Vagina (tissue), 2 donors: ENCODE data around the gene RXRG. TPM values are rescaled to one million over a fixed set of nuclear protein-coding genes. Genes with fewer than 3 reads are reported as not detected.

Source experiments
- DNase-seq, 2 donors: peaks; one replicate each; pipeline ENCODE4 v3.0.0-alpha.2; 2017; ENCODE audit errors: extremely low spot score in 2 of 2
- H3K27ac ChIP-seq: fragments of 200-600 bp; sonication (generic); one replicate; pipeline ENCODE4 v1.5.1; 2019
- H3K27me3 ChIP-seq: fragments of 200-600 bp; sonication (generic); one replicate; pipeline ENCODE4 v1.5.1; 2019
- H3K36me3 ChIP-seq, 2 donors: fragments of 200-600 bp; sonication (generic); one replicate each; pipeline ENCODE4 v1.5.1; 2017 to 2019
- H3K4me1 ChIP-seq: fragments of 200-600 bp; sonication (generic); one replicate; pipeline ENCODE4 v1.5.1; 2019
- H3K4me3 ChIP-seq, 2 donors: fragments of 200-600 bp; sonication (generic); 1 replicate in 1 of 2; 2 replicates in 1 of 2; pipeline ENCODE4 v1.5.1; 2016 to 2019
- H3K9me3 ChIP-seq: fragments of 200-600 bp; sonication (generic); one replicate; pipeline ENCODE4 v1.5.1; 2019
- CTCF ChIP-seq, 3 experiments: fragments of 450-650 bp in 2 of 3; fragments of 200-600 bp in 1 of 3; sonication (generic) in 1 of 3; IDR thresholded peaks; one replicate each; pipeline ENCODE4 v1.5.1; 2017 to 2019; ENCODE audit warnings: antibody characterized with exemption in 3 of 3, mild to moderate bottlenecking in 2 of 3, moderate library complexity in 2 of 3
- POLR2A ChIP-seq, 2 donors: fragments of 450-650 bp; IDR thresholded peaks; one replicate each; pipeline ENCODE4 v1.6.1; 2017; ENCODE audit warnings: antibody characterized with exemption in 2 of 2, mild to moderate bottlenecking in 2 of 2, moderate library complexity in 2 of 2
- POLR2AphosphoS5 ChIP-seq, 2 donors: sonication (generic); formaldehyde crosslinking; IDR thresholded peaks; one replicate each; pipeline ENCODE4 v1.9.0; 2017; ENCODE audit warnings: antibody characterized with exemption in 2 of 2, mild to moderate bottlenecking in 2 of 2, low read depth in 1 of 2; ENCODE audit not compliant: insufficient read depth in 1 of 2
- intact Hi-C: fragments of 100-400 bp; cut with DNase I; formaldehyde crosslinking; loops from one replicate; pipeline ENCODE4 v1.15.1; 2023
- total RNA-seq: library from RNA; depleted of rRNA; stranded (reverse); fragments of >200 nt; gene quantifications from one replicate; pipeline ENCODE4 v1.2.3, GENCODE V29; 2016

The RXRG gene
- total RNA-seq, 1 donor from 2014 or later = not detected

GRCh38 chr1:165456861-165457260 lies 11.9 kb upstream of the RXRG start:
- H3K36me3 ChIP-seq = no peaks in the 10 kb centered on the region
- H3K9me3 ChIP-seq = no peaks in the 10 kb centered on the region
- TF ChIP-seq POLR2A (IDR thresholded peaks at IDR 0.05) (no peak), POLR2AphosphoS5 (IDR thresholded peaks at IDR 0.05; ENCODE audit: insufficient read depth in 1 of 2, low read depth in 1 of 2) (no peak), CTCF (IDR thresholded peaks at IDR 0.05) (no peak)
- DNase-seq = no peak
- H3K27ac ChIP-seq = no peak overlapping the region
- intact Hi-C loops = no loop called here
- H3K27me3 ChIP-seq = no peaks in the 10 kb centered on the region
- H3K4me3 ChIP-seq = no peak overlapping the region
- no peaks in the 10 kb centered on the region for H3K4me1 ChIP-seq

GRCh38 chr1:165456114-165456513 lies 11.2 kb upstream of the RXRG start:
- intact Hi-C loops = no loop called here

GRCh38 chr1:165455111-165455510 lies 10.2 kb upstream of the RXRG start:
- intact Hi-C loops = no loop called here
- Histone ChIP-seq H3K36me3 (no peaks in the 10 kb centered on the region), H3K27ac (no peak overlapping the region), H3K9me3 (no peaks in the 10 kb centered on the region), H3K4me3 (no peak overlapping the region), H3K27me3 (no peaks in the 10 kb centered on the region), H3K4me1 (no peaks in the 10 kb centered on the region)
- DNase-seq = peak in 1 of 2 donors; percentile 71
- TF ChIP-seq CTCF (IDR thresholded peaks at IDR 0.05) = no peak
- no peak for TF ChIP-seq POLR2AphosphoS5 (IDR thresholded peaks at IDR 0.05; ENCODE audit: insufficient read depth in 1 of 2, low read depth in 1 of 2)

More at GRCh38 chr1:165456114-165456513, 11.2 kb upstream of the RXRG start:
- no peak overlapping the region for H3K4me3 ChIP-seq
- no peak overlapping the region for H3K27ac ChIP-seq
- no peaks in the 10 kb centered on the region for H3K9me3 ChIP-seq
- H3K4me1 ChIP-seq = no peaks in the 10 kb centered on the region
- no peaks in the 10 kb centered on the region for H3K36me3 ChIP-seq
- TF ChIP-seq POLR2A (IDR thresholded peaks at IDR 0.05) (no peak), CTCF (IDR thresholded peaks at IDR 0.05) (no peak), POLR2AphosphoS5 (IDR thresholded peaks at IDR 0.05; ENCODE audit: insufficient read depth in 1 of 2, low read depth in 1 of 2) (no peak)
- DNase-seq = no peak
- H3K27me3 ChIP-seq = no peaks in the 10 kb centered on the region

GRCh38 chr1:165454091-165454610 lies 9.2 kb upstream of the RXRG start:
- H3K27ac ChIP-seq = no peak overlapping the region
- H3K9me3 ChIP-seq = no peaks in the 10 kb centered on the region
- no peaks in the 10 kb centered on the region for H3K27me3 ChIP-seq
- no peaks in the 10 kb centered on the region for H3K36me3 ChIP-seq
- no peak for DNase-seq
- H3K4me1 ChIP-seq = no peaks in the 10 kb centered on the region
- TF ChIP-seq POLR2A (IDR thresholded peaks at IDR 0.05) (no peak), POLR2AphosphoS5 (IDR thresholded peaks at IDR 0.05; ENCODE audit: insufficient read depth in 1 of 2, low read depth in 1 of 2) (no peak), CTCF (IDR thresholded peaks at IDR 0.05) (no peak)
- intact Hi-C loops = no loop called here
- no peak overlapping the region for H3K4me3 ChIP-seq

GRCh38 chr1:165452336-165453130 lies 7.6 kb upstream of the RXRG start:
- Histone ChIP-seq H3K27me3 (no peaks in the 10 kb centered on the region), H3K36me3 (no peaks in the 10 kb centered on the region), H3K9me3 (no peaks in the 10 kb centered on the region), H3K4me1 (no peaks in the 10 kb centered on the region), H3K27ac (no peak overlapping the region), H3K4me3 (no peak overlapping the region)
- intact Hi-C loops = no loop called here
- peak in 1 of 2 donors; percentile 64 for DNase-seq
- TF ChIP-seq POLR2AphosphoS5 (IDR thresholded peaks at IDR 0.05; ENCODE audit: insufficient read depth in 1 of 2, low read depth in 1 of 2) = no peak
